Panc1 (cell line): Measurements from ENCODE around the gene MEX3A.
"Not testable (repeated sequence)": the region's sequence is repeated elsewhere in the genome, so short reads cannot be mapped to it uniquely, and the experiment has no call there.

ENCODE experiments used
- POLR2AphosphoS5 ChIP-seq: IDR thresholded peaks from 2 replicates; pipeline ENCODE4 v1.6.1; 2012; ENCODE audit warnings: mild to moderate bottlenecking, low read depth, low read length, moderate library complexity
- SIN3A ChIP-seq: IDR thresholded peaks from 2 replicates; pipeline ENCODE4 v1.6.1; 2012; ENCODE audit warnings: low read depth, mild to moderate bottlenecking, low read length, moderate library complexity, borderline replicate concordance; ENCODE audit not compliant: insufficient read depth
- TCF7L2 ChIP-seq: IDR thresholded peaks from 2 replicates; pipeline ENCODE4 v1.6.1; 2011; ENCODE audit warnings: mild to moderate bottlenecking, low read depth, low read length, inconsistent platforms
- TF ChIP-seq, protein P1 (sequence below): fragments of 450-650 bp; IDR thresholded peaks from 2 replicates; pipeline ENCODE4 v1.5.1; 2017; ENCODE audit warnings: mild to moderate bottlenecking
- TF ChIP-seq, protein P2 (sequence below), 2 experiments: IDR thresholded peaks; 2 replicates each; pipeline ENCODE4 v1.6.1; 2011 to 2012; ENCODE audit warnings: low read depth in 2 of 2, control low read depth in 1 of 2, low read length in 1 of 2, mild to moderate bottlenecking in 1 of 2, moderate library complexity in 1 of 2; ENCODE audit not compliant: insufficient read depth in 1 of 2

DNA sequence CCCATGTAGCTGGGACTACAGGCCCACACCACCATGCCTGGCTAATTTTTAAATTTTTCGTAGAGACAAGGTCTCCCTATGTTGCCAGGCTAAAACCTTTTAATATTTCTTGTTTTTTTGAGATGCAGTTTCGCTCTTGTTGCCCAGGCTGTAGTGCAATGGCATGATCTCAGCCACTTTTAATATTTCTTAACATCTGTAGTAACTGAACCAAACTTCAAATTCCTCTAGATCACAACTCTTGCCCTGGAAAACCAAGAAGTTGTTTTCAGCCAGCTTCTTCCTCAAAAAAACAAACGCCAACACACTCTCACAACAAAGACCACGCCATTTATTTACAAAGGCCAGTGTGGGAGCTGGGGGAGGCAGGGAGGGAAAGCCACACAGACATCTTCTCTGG, 47.3 kb downstream of the MEX3A start:
- TF ChIP-seq, protein P1, sequence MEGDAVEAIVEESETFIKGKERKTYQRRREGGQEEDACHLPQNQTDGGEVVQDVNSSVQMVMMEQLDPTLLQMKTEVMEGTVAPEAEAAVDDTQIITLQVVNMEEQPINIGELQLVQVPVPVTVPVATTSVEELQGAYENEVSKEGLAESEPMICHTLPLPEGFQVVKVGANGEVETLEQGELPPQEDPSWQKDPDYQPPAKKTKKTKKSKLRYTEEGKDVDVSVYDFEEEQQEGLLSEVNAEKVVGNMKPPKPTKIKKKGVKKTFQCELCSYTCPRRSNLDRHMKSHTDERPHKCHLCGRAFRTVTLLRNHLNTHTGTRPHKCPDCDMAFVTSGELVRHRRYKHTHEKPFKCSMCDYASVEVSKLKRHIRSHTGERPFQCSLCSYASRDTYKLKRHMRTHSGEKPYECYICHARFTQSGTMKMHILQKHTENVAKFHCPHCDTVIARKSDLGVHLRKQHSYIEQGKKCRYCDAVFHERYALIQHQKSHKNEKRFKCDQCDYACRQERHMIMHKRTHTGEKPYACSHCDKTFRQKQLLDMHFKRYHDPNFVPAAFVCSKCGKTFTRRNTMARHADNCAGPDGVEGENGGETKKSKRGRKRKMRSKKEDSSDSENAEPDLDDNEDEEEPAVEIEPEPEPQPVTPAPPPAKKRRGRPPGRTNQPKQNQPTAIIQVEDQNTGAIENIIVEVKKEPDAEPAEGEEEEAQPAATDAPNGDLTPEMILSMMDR: not testable (repeated sequence)
- TF ChIP-seq POLR2AphosphoS5, SIN3A, TCF7L2: not testable (repeated sequence)
- TF ChIP-seq, protein P2, sequence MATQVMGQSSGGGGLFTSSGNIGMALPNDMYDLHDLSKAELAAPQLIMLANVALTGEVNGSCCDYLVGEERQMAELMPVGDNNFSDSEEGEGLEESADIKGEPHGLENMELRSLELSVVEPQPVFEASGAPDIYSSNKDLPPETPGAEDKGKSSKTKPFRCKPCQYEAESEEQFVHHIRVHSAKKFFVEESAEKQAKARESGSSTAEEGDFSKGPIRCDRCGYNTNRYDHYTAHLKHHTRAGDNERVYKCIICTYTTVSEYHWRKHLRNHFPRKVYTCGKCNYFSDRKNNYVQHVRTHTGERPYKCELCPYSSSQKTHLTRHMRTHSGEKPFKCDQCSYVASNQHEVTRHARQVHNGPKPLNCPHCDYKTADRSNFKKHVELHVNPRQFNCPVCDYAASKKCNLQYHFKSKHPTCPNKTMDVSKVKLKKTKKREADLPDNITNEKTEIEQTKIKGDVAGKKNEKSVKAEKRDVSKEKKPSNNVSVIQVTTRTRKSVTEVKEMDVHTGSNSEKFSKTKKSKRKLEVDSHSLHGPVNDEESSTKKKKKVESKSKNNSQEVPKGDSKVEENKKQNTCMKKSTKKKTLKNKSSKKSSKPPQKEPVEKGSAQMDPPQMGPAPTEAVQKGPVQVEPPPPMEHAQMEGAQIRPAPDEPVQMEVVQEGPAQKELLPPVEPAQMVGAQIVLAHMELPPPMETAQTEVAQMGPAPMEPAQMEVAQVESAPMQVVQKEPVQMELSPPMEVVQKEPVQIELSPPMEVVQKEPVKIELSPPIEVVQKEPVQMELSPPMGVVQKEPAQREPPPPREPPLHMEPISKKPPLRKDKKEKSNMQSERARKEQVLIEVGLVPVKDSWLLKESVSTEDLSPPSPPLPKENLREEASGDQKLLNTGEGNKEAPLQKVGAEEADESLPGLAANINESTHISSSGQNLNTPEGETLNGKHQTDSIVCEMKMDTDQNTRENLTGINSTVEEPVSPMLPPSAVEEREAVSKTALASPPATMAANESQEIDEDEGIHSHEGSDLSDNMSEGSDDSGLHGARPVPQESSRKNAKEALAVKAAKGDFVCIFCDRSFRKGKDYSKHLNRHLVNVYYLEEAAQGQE (IDR thresholded peaks at IDR 0.05; ENCODE audit: insufficient read depth in 1 of 2, low read depth in 2 of 2, low read length in 1 of 2): not testable (repeated sequence)
